GM21526 (cell line): Measurements from ENCODE around the gene THSD7A.

Source experiments
- ATAC-seq: cut with Tn5 transposase; IDR thresholded peaks from one replicate; pipeline ENCODE4 v1.9.1; 2021; ENCODE audit warnings: moderate library complexity; ENCODE audit not compliant: unreplicated experiment, low FRiP score

Gene THSD7A

GRCh38 chr7:11591055-11591633 is 240.9 kb downstream of the THSD7A start:
- no peak for ATAC-seq

- no peak for ATAC-seq
Observed at GRCh38 chr7:11589251-11589650, 242.7 kb downstream of the THSD7A start.

GRCh38 chr7:11587814-11588213 is 244.2 kb downstream of the THSD7A start:
- ATAC-seq: no peak

GRCh38 chr7:11587048-11587447 is 244.9 kb downstream of the THSD7A start:
- ATAC-seq: no peak

GRCh38 chr7:11584406-11585031 is 247.5 kb downstream of the THSD7A start:
- ATAC-seq: no peak

GRCh38 chr7:11579141-11579540 is 252.9 kb downstream of the THSD7A start:
- ATAC-seq: no peak

GRCh38 chr7:11576310-11576709 is 255.7 kb downstream of the THSD7A start:
- ATAC-seq: no peak

GRCh38 chr7:11573128-11573750 is 258.8 kb downstream of the THSD7A start:
- no peak for ATAC-seq

GRCh38 chr7:11570922-11571550 is 261.0 kb downstream of the THSD7A start:
- ATAC-seq: no peak

GRCh38 chr7:11570205-11570604 is 261.8 kb downstream of the THSD7A start:
- no peak for ATAC-seq

- no peak for ATAC-seq
Observed at GRCh38 chr7:11567571-11567970, 264.4 kb downstream of the THSD7A start.

GRCh38 chr7:11557627-11558026 is 274.4 kb downstream of the THSD7A start:
- peak; percentile 86 for ATAC-seq

- no peak for ATAC-seq
Observed at GRCh38 chr7:11552676-11553296, 279.2 kb downstream of the THSD7A start.

GRCh38 chr7:11551470-11551869 is 280.5 kb downstream of the THSD7A start:
- no peak for ATAC-seq

- no peak for ATAC-seq
Observed at GRCh38 chr7:11548532-11548931, 283.5 kb downstream of the THSD7A start.

GRCh38 chr7:11541330-11541729 is 290.7 kb downstream of the THSD7A start:
- ATAC-seq: no peak

- ATAC-seq: no peak
Observed at GRCh38 chr7:11540271-11540761, 291.7 kb downstream of the THSD7A start.

GRCh38 chr7:11539853-11540252 is 292.1 kb downstream of the THSD7A start:
- no peak for ATAC-seq

- no peak for ATAC-seq
Observed at GRCh38 chr7:11538751-11539299, 293.2 kb downstream of the THSD7A start.

GRCh38 chr7:11533229-11533820 is 298.7 kb downstream of the THSD7A start:
- ATAC-seq: no peak
